BLaER1 treated with 17β-estradiol and CSF1 and Interleukin-3, amounts not matched to agents 10 nM and 100 nM (cell line): ENCODE measurements around the gene ZYX.

Experiments used
- H3K27ac ChIP-seq, 11 experiments: shearing (Covaris generic); formaldehyde crosslinking; 2 replicates each; pipeline ENCODE4 v1.8.1; 2022
- H3K27me3 ChIP-seq, 11 experiments: shearing (Covaris generic); formaldehyde crosslinking; 2 replicates each; pipeline ENCODE4 v1.8.1; 2022
- H3K36me3 ChIP-seq, 11 experiments: shearing (Covaris generic); formaldehyde crosslinking; 2 replicates each; pipeline ENCODE4 v1.8.1; 2022
- H3K4me1 ChIP-seq, 10 experiments: shearing (Covaris generic); formaldehyde crosslinking; 2 replicates each; pipeline ENCODE4 v1.8.1; 2022
- H3K4me2 ChIP-seq, 11 experiments: shearing (Covaris generic); formaldehyde crosslinking; 2 replicates each; pipeline ENCODE4 v1.8.1; 2022
- H3K4me3 ChIP-seq, 10 experiments: shearing (Covaris generic); formaldehyde crosslinking; 2 replicates each; pipeline ENCODE4 v1.8.1; 2022
- H3K9ac ChIP-seq, 11 experiments: shearing (Covaris generic); formaldehyde crosslinking; 2 replicates each; pipeline ENCODE4 v1.8.1; 2022
- H3K9me3 ChIP-seq, 11 experiments: shearing (Covaris generic); formaldehyde crosslinking; replicated peaks in 1 of 11; 2 replicates each; pipeline ENCODE4 v1.8.1; 2022
- H4K20me1 ChIP-seq, 11 experiments: shearing (Covaris generic); formaldehyde crosslinking; 2 replicates each; pipeline ENCODE4 v1.8.1; 2022
- Cebpa-rat ChIP-seq, 11 experiments: shearing (Covaris generic); IDR thresholded peaks; 2 replicates each; pipeline ENCODE4 v1.8.1; 2022

The ZYX gene

GRCh38 chr7:143385891-143386781 is 5.0 kb downstream of the ZYX start:
- Histone ChIP-seq H3K4me2 (peak overlapping the region; percentile 91 to 100 (median 98)), H4K20me1 (peaks cover 40 to 97% (median 89%) of the 10 kb centered on the region in 11 experiments; a peak in 21 of 22 replicates), H3K36me3 (peaks cover 35 to 97% (median 84%) of the 10 kb centered on the region in 11 experiments), H3K4me3 (peak overlapping the region; percentile 32 to 100 (median 96); a peak in 19 of 20 replicates), H3K27ac (peak overlapping the region in 10 of 11 experiments; percentile 36 to 99 (median 78); a peak in 17 of 22 replicates), H3K9me3 (0 out of 22 replicates have a peak, but pooled peaks cover 0 to 7% (median 0%) of the 10 kb centered on the region in 11 experiments), H3K27me3 (no peaks in the 10 kb centered on the region), H3K4me1 (peaks cover 61 to 91% (median 62%) of the 10 kb centered on the region in 10 experiments), H3K9ac (peak overlapping the region; percentile 51 to 98 (median 92))
- no peak for TF ChIP-seq Cebpa-rat (IDR thresholded peaks at IDR 0.05)

- Histone ChIP-seq H3K4me2 (peak overlapping the region; percentile 91 to 100 (median 98); a peak in 21 of 22 replicates), H3K4me1 (peaks cover 53 to 94% (median 63%) of the 10 kb centered on the region in 10 experiments), H4K20me1 (peaks cover 34 to 100% (median 93%) of the 10 kb centered on the region in 11 experiments; a peak in 21 of 22 replicates), H3K9me3 (no peaks in the 10 kb centered on the region), H3K27me3 (no peaks in the 10 kb centered on the region), H3K27ac (peak overlapping the region in 6 of 11 experiments; percentile 5 to 95 (median 27); a peak in 11 of 22 replicates), H3K36me3 (peaks cover 47 to 100% (median 93%) of the 10 kb centered on the region in 11 experiments), H3K9ac (peak overlapping the region in 7 of 11 experiments; percentile 3 to 65 (median 33); a peak in 9 of 22 replicates), H3K4me3 (peak overlapping the region in 5 of 10 experiments; percentile 87 to 100 (median 99); a peak in 7 of 20 replicates)
- TF ChIP-seq Cebpa-rat (IDR thresholded peaks at IDR 0.05): no peak
These were observed 6.2 kb downstream of the ZYX start for GRCh38 chr7:143387156-143387975.

GRCh38 chr7:143388051-143388450 is 6.9 kb downstream of the ZYX start:
- Histone ChIP-seq H3K27ac (no peak overlapping the region; a peak in 2 of 22 replicates), H3K27me3 (no peaks in the 10 kb centered on the region), H3K9me3 (no peaks in the 10 kb centered on the region), H3K9ac (peak overlapping the region in 4 of 11 experiments; percentile 25 to 65 (median 45); a peak in 3 of 22 replicates), H3K4me1 (peaks cover 46 to 92% (median 61%) of the 10 kb centered on the region in 10 experiments), H4K20me1 (peaks cover 34 to 100% (median 93%) of the 10 kb centered on the region in 11 experiments; a peak in 21 of 22 replicates), H3K36me3 (peaks cover 47 to 100% (median 93%) of the 10 kb centered on the region in 11 experiments), H3K4me3 (peak overlapping the region in 2 of 10 experiments; percentile 33 to 99; a peak in 4 of 20 replicates), H3K4me2 (peak overlapping the region in 6 of 11 experiments; percentile 95 to 100 (median 99); a peak in 9 of 22 replicates)
- TF ChIP-seq Cebpa-rat (IDR thresholded peaks at IDR 0.05): no peak

GRCh38 chr7:143388491-143389101 is 7.5 kb downstream of the ZYX start:
- H3K27me3 ChIP-seq: no peaks in the 10 kb centered on the region
- H3K4me2 ChIP-seq: peak overlapping the region in 5 of 11 experiments; percentile 98 to 100 (median 99); a peak in 9 of 22 replicates
- H3K9ac ChIP-seq: peak overlapping the region in 3 of 11 experiments; percentile 30 to 60 (median 53); a peak in 5 of 22 replicates
- H3K4me1 ChIP-seq: peaks cover 41 to 92% (median 64%) of the 10 kb centered on the region in 10 experiments
- TF ChIP-seq Cebpa-rat (IDR thresholded peaks at IDR 0.05): no peak
- peaks cover 34 to 100% (median 95%) of the 10 kb centered on the region in 11 experiments; a peak in 21 of 22 replicates for H4K20me1 ChIP-seq
- no peaks in the 10 kb centered on the region for H3K9me3 ChIP-seq
- peak overlapping the region in 1 of 11 experiments; percentile 29; a peak in 2 of 22 replicates for H3K27ac ChIP-seq
- peaks cover 47 to 100% (median 89%) of the 10 kb centered on the region in 11 experiments for H3K36me3 ChIP-seq
- peak overlapping the region in 2 of 10 experiments; percentile 18 to 99; a peak in 1 of 20 replicates for H3K4me3 ChIP-seq

- no peaks in the 10 kb centered on the region for H3K9me3 ChIP-seq
- H3K27ac ChIP-seq: peak overlapping the region in 2 of 11 experiments; percentile 17 to 29; a peak in 2 of 22 replicates
- no peak for TF ChIP-seq Cebpa-rat (IDR thresholded peaks at IDR 0.05)
- H3K36me3 ChIP-seq: peaks cover 47 to 91% (median 80%) of the 10 kb centered on the region in 11 experiments
- H3K9ac ChIP-seq: peak overlapping the region in 3 of 11 experiments; percentile 3 to 60 (median 53); a peak in 4 of 22 replicates
- no peak overlapping the region for H3K4me3 ChIP-seq
- peak overlapping the region in 5 of 11 experiments; percentile 35 to 100 (median 99); a peak in 10 of 22 replicates for H3K4me2 ChIP-seq
- H3K27me3 ChIP-seq: no peaks in the 10 kb centered on the region
- H3K4me1 ChIP-seq: peaks cover 32 to 95% (median 62%) of the 10 kb centered on the region in 10 experiments
- H4K20me1 ChIP-seq: peaks cover 30 to 100% (median 96%) of the 10 kb centered on the region in 11 experiments; a peak in 21 of 22 replicates
These were observed 8.4 kb downstream of the ZYX start for GRCh38 chr7:143389316-143390103.

- no peak for TF ChIP-seq Cebpa-rat (IDR thresholded peaks at IDR 0.05)
- Histone ChIP-seq H3K4me3 (no peak overlapping the region), H3K4me2 (peak overlapping the region in 5 of 11 experiments; percentile 35 to 100 (median 99); a peak in 10 of 22 replicates), H3K4me1 (peaks cover 31 to 97% (median 63%) of the 10 kb centered on the region in 10 experiments), H4K20me1 (peaks cover 22 to 100% (median 90%) of the 10 kb centered on the region in 11 experiments; a peak in 21 of 22 replicates), H3K27me3 (no peaks in the 10 kb centered on the region), H3K9me3 (no peaks in the 10 kb centered on the region), H3K36me3 (peaks cover 47 to 84% (median 73%) of the 10 kb centered on the region in 11 experiments), H3K27ac (no peak overlapping the region), H3K9ac (0 out of 22 replicates have a peak overlapping the region, but pooled peaks of 2 of the 11 experiments have one; percentile 3 to 34)
These were observed 9.1 kb downstream of the ZYX start for GRCh38 chr7:143390104-143390772.
